NCI-H187 treated with DMSO at 0.1 percent for 48 hours (cell line): ENCODE measurements around the gene KLF6.

Experiments
- DNase-seq: peaks from one replicate; lab custom pipeline; 2025; lab: John Stamatoyannopoulos, UW

Gene KLF6

DNA sequence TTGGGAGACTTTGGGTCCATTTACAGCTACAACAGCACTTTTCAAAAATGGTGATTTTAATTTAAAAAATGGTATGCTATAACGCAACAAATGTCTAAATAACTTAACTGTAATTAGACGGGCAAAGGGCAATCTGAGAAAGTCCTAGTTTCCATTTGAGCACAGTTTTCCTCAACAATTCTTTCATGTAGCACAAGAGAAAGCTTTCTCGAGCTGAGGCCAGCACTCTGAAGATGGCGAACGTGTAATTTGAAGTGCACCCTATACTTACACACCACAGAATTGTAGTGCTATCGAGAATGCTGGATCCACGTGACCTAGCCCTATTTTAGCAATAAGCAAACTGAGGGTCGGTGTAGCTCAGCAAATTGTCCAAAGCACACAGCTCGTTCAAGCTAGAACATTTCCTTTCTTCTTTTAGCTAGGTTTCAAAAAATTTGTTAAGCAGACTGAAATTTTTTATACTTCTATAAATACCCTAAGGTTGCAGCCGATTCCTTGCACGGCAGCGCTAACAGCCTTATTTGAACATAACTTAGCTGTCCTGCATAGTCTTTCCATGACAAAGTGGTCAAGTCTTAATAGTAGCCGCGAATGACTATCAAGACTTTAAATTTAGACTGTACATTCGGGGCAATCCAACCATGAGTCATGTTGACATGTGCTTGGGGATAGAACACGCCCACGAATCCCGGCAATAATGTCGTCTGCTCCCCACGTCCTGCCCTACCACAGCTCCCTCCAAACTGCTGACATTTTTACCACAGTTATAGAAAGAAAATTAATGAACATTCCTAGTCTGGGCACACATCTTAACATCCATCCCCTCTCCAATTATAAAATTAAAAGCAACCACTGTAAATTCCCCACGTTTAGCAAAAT, 10.0 kb downstream of the KLF6 start:
- DNase-seq, result no peak

DNA sequence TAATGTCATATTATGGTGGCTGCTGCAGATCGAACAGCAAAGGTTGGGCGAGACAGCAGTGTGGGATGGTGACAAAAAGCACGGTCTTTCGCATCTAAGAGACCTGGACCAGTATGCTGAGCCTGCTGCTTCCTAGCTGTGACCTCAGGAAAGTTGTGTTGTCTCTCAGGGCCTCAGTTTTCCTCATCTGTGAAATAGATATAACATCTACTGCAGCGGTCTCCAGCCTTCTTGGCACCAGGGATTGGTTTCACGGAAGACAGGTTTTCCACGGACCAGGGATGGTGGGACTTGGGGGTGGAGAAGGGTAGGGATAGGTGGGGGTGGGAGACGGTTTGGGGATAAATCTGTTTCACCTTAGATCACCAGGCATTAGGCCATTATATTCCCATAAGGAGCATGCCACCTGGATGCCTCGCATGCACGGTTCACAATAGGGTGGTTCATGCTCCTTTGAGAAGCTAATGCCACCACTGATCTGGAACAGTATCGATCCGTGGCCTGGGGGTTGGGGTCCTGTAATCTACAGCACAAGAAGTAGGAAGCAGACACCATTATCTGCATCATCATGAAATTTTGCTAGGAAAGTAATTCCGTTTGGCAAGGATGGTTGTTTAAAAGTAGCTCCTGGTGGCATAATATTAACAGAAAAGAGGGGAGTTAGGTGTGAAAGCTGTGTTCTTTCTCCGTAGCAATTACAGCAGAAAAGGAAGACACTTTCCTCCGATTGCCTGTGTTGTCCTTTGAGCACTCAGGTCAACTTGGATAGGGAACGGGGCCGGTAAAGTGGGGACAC, 10.8 kb downstream of the KLF6 start:
- DNase-seq, result no peak

DNA sequence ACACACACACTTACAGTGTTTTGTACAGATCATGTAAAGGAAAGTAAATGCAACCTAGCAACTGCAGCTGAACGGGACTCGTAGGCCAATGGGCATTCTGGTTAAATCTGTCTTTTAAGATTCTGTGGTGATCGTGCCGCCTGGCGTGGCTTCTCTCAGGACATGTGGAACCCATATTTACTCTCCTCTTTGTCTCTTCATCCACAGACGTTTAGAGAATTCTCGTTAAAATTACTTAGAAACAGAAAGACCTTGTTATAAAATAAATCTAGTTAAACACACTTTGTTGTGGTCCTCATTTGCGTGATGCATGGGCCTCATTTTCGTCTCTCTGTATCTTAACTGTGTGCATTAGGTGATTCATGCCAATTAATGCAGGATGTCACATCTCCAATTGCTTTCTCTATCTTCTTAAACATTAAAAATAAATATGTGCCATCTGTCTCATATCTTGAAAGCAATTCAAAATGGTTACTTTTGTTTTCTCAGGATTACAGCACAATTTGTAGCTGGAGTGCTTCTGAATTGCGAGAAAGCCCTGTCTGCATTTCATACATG, 11.5 kb downstream of the KLF6 start:
- DNase-seq, result no peak

DNA sequence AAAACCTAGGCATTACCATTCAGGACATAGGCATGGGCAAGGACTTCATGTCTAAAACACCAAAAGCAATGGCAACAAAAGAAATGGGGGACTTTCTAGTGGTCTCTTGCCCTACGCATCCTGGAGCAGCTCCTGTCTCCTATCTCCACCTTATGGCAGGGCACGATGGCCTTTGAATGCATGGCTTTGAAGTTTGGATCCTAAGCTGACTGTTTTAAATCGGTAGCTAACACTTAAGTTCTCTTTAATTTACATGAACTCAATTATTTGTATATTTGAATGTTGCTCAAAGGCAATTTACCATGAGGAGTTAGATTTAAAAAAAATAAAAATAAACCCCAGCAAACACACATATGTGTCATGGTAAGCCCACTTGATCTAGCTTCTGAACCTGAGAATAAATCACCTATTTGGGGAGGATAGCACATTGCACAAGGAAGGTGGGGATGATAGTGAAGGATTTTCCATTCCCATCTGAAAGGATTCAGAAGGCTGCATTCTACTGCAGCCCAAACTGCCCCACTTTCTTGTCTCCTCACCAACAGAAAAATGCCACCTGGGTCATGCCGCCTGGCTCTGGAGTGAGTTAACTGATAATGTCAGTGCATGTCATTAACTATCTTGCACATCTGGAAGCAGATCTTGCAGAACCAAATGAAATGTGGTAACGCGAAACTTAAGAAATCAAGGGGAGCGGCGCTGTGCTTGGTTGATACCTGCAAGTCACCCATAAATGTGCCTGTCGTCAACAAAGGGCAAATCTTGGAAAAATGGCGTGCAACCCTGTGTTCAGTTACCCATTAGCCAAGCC, 12.4 kb downstream of the KLF6 start:
- DNase-seq, result no peak

DNA sequence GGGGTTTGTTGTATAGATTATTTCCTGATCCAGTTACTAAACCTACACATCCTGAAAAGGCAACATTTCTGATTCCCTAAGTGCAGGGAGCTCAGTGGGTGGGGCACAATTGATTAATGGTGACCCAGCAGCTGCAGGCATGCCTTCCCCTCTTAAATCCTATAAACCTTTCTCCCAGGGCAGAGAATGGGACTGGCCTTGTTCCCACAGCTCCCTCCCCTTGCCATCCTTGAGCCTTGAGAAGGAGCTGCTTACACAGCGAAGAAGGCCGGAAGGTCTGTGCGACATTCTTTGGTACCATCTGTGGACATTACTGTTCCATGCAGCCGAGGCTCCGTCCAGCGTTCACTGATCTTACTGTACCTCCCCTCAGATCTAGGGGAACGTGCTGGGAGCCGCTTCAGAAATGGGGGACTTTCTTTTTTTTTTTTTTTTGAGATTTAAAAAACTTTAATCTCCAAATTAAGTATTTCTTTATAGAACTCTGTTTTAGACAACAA, 14.3 kb downstream of the KLF6 start:
- DNase-seq, result no peak

DNA sequence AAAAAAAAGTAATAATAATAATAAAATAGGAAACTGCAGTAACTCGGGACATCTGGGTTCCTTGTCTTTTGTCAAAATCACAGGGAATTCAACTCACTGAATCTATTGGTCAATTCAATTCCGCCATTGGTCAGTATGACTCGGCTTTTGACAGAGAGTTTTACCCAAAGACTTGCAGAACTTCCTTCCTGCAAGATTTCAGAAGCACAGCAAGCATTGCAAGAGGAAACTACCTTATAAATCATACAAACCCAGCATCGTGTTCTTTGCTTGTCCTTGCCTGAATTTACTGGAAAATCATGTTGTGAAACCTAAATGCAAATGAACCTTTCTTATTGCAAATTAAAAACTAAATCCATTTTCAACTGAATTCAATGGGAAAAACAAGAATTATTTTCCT, 15.5 kb downstream of the KLF6 start:
- no peak for DNase-seq

DNA sequence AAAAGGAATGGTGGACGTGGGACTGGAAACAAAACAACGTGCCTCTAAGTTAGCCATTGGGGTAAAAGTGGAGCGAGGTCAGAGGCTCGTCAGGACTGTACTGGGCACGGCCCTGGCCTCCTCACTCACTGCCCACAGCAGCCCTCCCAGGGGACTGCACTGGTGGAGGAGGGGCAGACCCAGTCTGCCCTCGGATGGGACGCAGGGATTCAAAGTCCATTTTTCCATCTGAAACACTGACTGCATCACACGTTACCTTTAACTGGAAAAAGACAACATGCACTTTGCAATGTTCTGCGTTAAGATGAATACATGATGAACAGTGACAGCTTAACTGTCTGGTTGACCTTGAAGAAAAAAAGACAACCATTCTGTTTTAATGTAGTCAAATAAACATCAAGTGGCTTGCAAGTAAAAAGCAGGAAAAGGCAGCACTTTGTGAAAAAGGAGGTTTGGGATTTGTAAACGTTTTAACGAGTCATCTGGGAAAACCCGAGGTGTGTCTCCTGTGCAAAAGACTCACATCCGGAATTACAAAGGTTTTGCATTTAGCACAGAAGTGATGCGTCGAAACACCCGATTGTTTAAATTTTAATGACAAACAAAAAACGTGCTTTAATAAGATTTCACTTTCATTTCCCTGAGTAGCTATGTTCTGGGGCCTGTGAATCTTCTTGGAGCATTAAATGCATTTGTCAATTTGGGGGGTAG, 18.8 kb downstream of the KLF6 start:
- no peak for DNase-seq

DNA sequence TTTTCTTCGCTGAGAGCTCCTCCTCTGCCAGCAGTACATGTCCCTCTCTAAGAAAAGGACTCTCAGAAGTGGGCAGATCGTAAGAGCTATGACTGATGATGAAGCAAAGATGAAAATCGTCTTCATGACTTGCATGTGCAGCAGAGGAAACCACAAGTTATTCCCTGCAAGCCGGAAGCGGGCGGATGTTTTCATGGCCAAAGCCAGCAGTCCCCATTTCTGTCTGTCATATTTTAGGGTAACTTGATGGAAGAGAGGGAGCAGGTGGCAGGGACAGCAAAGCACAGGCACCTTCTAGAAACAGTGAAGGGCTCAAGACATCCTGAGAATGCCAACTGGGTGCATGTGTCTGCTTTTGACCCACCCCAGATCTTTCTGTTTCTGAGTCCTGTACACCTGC, 19.9 kb downstream of the KLF6 start:
- DNase-seq, result no peak

DNA sequence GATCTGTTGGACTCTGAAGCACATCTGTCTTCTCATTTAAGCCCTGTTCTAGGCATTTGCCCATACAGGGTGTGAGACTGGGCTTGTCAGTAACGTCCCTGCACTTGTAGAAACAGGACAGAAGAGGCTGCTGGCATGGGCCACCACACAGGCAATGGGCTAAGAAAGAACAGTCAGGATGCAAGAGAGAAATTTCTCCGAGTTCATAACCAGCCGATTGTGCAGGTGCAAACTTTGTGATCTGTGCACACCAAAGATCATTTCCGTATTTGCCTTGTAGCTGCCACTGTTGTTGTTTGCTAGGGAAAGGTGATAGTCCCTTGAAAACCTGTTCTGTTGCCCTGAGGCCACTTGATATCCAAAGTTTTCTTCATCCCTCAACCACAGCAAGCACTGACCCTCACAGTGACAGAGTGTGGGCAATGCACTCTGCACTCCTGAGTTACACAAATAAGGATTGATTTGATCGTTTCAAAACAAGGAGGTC, 20.3 kb downstream of the KLF6 start:
- no peak for DNase-seq

DNA sequence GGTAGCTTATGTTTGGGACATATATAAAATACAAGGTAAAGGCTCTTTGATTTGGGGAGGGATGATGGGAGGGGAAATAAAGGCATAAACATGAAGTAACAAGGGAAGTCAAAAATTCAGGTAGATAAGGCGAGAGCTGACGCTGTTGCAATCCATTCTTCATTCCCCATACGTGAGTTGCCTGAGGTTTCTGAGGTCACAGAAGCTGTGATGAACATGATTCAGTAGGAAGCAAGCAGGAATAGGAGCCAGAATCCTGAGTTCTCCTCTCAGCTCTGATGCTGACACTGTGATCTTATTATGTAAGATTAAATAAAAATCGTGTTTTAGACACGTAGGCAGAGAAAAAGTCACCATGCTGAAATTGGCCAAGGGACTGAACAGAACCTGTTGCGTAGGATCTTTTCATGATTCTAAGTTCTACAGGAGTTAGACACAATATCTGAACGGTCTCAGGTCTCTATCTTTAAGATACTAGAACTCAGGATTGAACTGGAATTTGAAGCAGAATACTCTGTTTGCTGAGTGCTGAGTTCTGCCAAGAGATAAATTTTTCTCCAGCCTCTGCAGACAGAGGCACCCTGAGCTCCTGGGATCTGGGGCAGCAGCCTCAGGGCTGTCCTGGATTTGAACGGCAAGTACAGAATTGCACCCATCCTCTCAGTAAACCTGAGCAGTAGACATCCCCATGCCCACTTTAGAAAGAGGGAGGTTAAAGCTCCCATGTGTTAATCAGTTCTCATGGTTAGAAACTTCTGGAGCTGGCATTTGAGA, 21.0 kb downstream of the KLF6 start:
- no peak for DNase-seq

DNA sequence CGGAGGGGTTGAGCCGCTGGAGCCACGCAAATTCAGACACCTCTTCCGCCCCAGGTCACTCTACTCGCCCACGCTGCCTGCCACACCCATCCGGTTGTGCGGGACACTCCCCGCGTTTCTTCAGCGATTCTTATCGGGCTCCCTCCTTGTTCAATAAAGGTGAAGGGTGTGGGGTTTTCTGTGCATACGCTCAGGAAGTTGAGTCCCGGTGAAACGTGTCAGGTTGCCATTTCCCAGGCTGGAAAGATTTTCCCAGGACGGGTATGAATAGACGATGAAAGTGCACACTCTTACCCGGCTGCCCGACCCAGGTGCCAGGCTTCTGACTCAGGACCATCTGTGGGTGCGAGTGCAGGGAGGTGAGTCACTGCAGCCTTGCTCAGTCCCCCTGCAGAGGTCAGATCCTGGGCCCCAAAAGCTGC, 22.0 kb downstream of the KLF6 start:
- DNase-seq, result no peak

DNA sequence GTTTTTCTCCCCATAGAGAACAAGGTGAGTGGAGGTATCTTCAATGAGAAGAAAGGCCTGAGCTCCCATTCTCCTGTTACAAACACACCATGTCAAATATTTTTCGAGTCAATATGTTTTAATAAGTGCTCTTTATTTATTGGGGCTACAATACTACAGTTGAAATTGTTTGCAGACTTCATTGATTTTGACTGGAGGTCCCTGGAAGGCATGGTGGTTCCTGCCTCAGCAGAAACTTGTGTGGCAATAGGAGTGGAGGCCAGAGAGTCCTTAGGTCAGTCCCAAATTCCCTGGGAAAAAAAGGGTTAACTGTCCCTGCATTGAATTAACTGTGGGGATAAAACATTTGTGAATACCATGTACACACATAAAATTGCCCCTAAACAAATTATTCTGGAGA, 22.7 kb downstream of the KLF6 start:
- DNase-seq, result no peak

DNA sequence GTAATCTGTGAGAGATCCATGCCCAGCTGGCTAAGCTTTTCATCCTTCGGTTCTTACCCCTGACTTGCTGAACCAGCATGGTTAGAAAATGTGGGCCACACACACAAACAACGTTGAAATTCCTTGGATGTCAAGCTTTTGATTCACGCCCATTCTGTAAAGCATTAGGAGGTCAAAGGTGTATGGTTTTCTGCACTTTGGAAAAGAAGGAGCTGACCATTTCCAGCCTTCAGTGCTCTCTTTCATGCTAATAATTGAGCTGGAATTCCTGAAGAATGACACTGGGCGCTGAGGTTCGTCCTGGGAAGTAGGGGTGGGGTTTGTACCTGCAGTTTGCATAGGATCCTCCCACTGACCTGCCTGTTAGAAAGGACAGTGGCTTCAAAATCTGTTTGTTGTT, 23.1 kb downstream of the KLF6 start:
- no peak for DNase-seq

DNA sequence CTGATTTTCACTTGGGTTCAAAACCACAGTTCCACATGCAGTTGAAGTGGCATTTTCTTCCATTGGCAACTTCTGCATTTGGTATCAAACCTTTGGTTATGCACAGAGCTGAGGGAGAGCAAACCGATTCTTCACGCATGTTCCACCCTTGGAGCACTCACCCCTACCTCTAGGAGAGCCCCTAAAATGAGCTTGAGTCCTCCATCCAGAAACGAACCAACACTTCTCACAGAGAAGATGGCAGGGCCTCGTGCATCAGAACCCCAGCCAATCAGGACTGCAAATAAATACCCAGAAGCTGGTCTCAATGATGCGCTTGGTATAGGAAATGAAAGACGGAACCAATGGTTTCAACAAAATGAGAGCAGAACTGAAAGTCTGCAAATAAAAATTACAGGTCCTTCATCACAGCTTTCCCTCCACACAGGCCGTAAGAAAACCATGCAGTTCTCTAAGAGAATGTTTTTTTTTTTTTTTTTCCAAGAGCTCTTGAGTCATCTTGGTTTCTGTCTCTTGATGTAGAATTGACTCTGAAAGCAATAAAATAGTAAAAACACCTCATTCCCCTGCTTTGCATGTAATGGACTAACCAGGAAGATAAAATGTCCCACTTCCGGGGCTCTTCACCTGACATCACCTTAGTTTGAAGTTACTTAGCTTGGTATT, 23.9 kb downstream of the KLF6 start:
- no peak for DNase-seq

DNA sequence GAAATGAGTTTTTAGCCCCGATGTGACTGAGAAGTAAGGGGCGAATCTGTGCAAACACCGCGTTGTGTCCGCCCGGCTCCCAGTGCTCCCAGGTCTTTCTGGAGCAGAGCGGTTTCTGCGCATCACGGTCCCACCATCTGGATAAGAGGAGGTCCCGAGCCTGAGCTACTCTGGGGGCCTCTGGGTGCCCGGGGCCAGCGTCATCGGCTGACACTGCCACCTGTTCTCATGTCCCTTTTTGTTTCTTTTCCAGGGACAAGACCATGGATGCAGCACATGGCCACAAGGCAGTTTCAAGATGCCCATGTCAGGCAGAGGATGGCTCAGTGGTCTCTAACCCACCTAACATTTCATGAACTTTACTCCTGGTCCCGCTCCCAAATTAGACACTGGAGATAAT, 24.9 kb downstream of the KLF6 start:
- no peak for DNase-seq

DNA sequence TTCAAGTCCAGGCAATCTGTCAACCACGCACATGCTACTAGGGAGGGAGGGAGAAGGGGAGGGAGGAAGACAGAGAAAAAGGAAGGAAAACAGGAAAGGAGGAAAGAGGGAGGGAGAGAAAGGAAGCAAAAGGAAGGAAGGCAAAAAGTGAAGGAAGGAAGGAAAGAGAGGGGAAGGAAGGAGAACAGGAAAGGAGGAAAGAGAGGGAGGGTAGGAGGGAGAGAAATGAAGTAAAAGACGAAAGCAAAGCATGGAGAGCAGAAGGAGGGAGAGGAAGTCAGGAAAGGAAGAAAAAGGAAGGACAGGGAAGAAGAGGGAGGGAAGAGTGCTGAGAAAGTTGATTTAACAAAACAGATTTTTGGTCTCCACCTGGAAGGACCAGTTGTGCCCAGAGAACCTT, 25.6 kb downstream of the KLF6 start:
- no peak for DNase-seq

DNA sequence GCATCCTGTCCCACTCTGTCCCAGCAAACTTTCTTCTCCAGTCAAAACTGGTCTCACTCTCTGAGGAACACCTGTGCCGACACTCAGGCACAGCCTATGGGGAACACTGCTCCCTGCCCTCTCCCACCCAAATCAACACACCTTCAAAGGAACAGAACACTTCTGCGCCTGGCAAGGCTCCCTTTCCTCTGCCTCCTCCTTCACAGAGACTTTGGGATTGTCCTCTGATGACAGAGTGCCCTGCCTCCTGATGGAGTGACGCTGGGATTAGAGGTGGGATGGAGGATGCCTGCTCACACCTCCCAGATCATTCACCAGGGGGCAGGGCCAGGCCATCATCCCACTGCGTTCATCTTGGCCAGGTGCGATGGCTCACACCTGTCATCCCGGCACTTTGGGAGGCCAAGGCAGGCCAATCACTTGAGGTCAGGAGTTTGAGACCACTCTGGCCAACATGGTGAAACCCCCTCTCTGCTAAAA, 26.5 kb downstream of the KLF6 start:
- DNase-seq, result no peak

DNA sequence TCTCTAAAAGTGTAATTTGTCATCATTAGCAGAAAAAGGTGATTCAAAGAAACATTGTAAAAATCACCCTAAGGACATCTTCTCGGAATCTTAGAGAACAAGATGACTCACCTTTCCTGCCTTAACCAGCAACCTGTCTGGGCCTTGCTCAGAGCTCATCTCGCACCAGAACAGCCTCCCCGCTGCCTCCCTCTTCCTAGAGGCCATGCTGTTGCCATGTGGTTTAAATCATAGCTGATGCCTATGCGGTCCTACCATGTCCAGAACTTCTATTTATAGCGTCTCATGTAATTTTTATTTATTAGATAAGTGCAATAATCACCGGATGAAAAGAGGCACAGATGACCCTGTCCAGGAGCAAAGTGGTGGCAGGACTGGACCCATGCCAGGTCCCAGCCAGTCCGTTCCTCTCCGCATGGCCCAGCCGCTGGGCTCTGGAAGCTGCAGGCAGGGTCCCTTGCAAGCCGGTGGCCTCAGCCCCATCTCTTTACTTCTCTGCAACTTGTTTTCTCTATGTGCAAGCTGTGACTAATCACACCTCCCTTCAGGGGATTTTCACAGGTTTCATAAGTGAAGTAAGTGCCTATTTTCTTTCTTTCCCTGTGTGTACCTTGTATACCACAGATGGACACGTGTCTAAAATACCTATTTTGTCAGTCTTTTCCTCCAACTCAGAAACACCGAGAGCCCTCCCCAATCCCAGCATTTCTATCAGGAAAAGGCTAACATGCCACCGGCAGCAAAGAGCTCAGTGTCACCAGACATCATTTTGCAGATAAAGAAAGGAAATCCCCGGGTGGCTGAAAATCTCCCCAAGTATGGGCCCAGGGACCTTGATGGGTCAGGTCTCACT, 27.1 kb downstream of the KLF6 start:
- DNase-seq, result no peak

DNA sequence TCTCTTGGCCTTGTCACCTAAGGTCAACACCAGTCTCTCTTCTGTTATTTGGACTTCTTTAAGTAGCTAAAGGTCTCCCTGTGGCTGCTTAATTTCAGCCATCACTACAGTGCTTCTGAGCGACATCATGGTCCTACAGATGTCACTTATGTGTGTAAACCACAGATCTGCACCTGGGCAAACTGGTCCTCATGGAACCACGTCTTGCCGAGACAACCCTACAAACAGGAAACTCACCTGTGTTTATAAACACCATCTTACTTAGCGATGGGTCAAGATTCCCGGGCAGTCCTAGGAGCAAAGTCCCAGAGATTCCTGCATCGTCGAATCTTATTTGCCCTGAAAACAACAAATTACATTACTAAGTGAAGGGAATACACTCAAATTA, 27.8 kb downstream of the KLF6 start:
- DNase-seq, result no peak
